H9 (cell line): ENCODE measurements around the gene NAPB. TPM values are rescaled to one million over a fixed set of nuclear protein-coding genes. Genes with fewer than 3 reads are reported as not detected.

Experiments
- DNase-seq: peaks from one replicate; pipeline ENCODE4 v3.0.0-alpha.2; 2017
- H2AFZ ChIP-seq: one replicate; pipeline ENCODE4 v1.6.1; 2013; ENCODE audit warnings: mild to moderate bottlenecking, low read length, control low read depth, moderate library complexity
- H2AK5ac ChIP-seq: 2 replicates; pipeline ENCODE4 v1.6.1; 2013; ENCODE audit warnings: low read length, control low read depth, mixed read lengths; ENCODE audit not compliant: insufficient read length
- H2BK120ac ChIP-seq: one replicate; pipeline ENCODE4 v1.6.1; 2013; ENCODE audit warnings: low read depth, mild to moderate bottlenecking, low read length, control low read depth, inconsistent platforms; ENCODE audit not compliant: poor library complexity, severe bottlenecking
- H2BK12ac ChIP-seq: 2 replicates; pipeline ENCODE4 v1.6.1; 2013; ENCODE audit warnings: low read length, control low read depth, mixed read lengths, low read depth; ENCODE audit not compliant: insufficient read length
- H2BK15ac ChIP-seq: 2 replicates; pipeline ENCODE4 v1.6.1; 2013; ENCODE audit warnings: low read depth, low read length, control low read depth
- H2BK20ac ChIP-seq: one replicate; pipeline ENCODE4 v1.6.1; 2013; ENCODE audit warnings: low read depth, mild to moderate bottlenecking, low read length, control low read depth, inconsistent platforms; ENCODE audit not compliant: poor library complexity, severe bottlenecking
- H2BK5ac ChIP-seq: 2 replicates; pipeline ENCODE4 v1.6.1; 2013; ENCODE audit warnings: low read length, control low read depth, mixed read lengths; ENCODE audit not compliant: insufficient read length
- H3K14ac ChIP-seq: 2 replicates; pipeline ENCODE4 v1.6.1; 2013; ENCODE audit warnings: low read length, control low read depth; ENCODE audit not compliant: insufficient read depth
- H3K18ac ChIP-seq: 2 replicates; pipeline ENCODE4 v1.6.1; 2013; ENCODE audit warnings: low read depth, mild to moderate bottlenecking, mixed read lengths, low read length, control low read depth; ENCODE audit not compliant: insufficient read length
- H3K23ac ChIP-seq: 2 replicates; pipeline ENCODE4 v1.6.1; 2013; ENCODE audit warnings: low read length, control low read depth, mixed read lengths, low read depth; ENCODE audit not compliant: insufficient read length
- H3K23me2 ChIP-seq: 2 replicates; pipeline ENCODE4 v1.6.1; 2013; ENCODE audit warnings: low read depth, mild to moderate bottlenecking, mixed read lengths, low read length, control low read depth; ENCODE audit not compliant: insufficient read length, poor library complexity, severe bottlenecking
- H3K27ac ChIP-seq: 2 replicates; pipeline ENCODE4 v1.5.1; 2013; ENCODE audit warnings: low read length, control low read depth, mixed read lengths, low read depth; ENCODE audit not compliant: insufficient read length
- H3K27me3 ChIP-seq: 2 replicates; pipeline ENCODE4 v1.6.1; 2013; ENCODE audit warnings: low read length, control low read depth, inconsistent platforms; ENCODE audit not compliant: insufficient read depth
- H3K4ac ChIP-seq: 2 replicates; pipeline ENCODE4 v1.6.1; 2013; ENCODE audit warnings: low read depth, mild to moderate bottlenecking, control low read depth, inconsistent platforms, low read length, moderate library complexity
- H3K4me1 ChIP-seq: 2 replicates; pipeline ENCODE4 v1.6.1; 2013; ENCODE audit warnings: low read length, control low read depth, inconsistent platforms; ENCODE audit not compliant: insufficient read depth
- H3K4me2 ChIP-seq: 2 replicates; pipeline ENCODE4 v1.6.1; 2013; ENCODE audit warnings: low read length, control low read depth, mixed read lengths; ENCODE audit not compliant: insufficient read length, insufficient read depth
- H3K56ac ChIP-seq: 2 replicates; pipeline ENCODE4 v1.6.1; 2013; ENCODE audit warnings: low read depth, mild to moderate bottlenecking, mixed read lengths, low read length, control low read depth; ENCODE audit not compliant: insufficient read length
- H3K79me1 ChIP-seq: 2 replicates; pipeline ENCODE4 v1.6.1; 2013; ENCODE audit warnings: low read depth, mild to moderate bottlenecking, moderate library complexity, low read length, control low read depth, inconsistent platforms; ENCODE audit not compliant: insufficient read depth, poor library complexity, severe bottlenecking
- H3K79me2 ChIP-seq: 2 replicates; pipeline ENCODE4 v1.6.1; 2013; ENCODE audit warnings: low read length, control low read depth, inconsistent platforms; ENCODE audit not compliant: insufficient read depth
- H3K9ac ChIP-seq: 2 replicates; pipeline ENCODE4 v1.6.1; 2013; ENCODE audit warnings: low read length, control low read depth, mixed read lengths; ENCODE audit not compliant: insufficient read length; ENCODE audit errors: extremely low read depth
- H3K9me3 ChIP-seq: one replicate; pipeline ENCODE4 v1.6.1; 2013; ENCODE audit warnings: low read depth, low read length, inconsistent platforms; ENCODE audit not compliant: control insufficient read depth
- H3T11ph ChIP-seq: one replicate; pipeline ENCODE4 v1.6.1; 2013; ENCODE audit warnings: mild to moderate bottlenecking, low read length, control low read depth, inconsistent platforms
- H4K20me1 ChIP-seq: one replicate; pipeline ENCODE4 v1.6.1; 2013; ENCODE audit not compliant: control insufficient read depth, insufficient read length, insufficient read depth
- H4K5ac ChIP-seq: 2 replicates; pipeline ENCODE4 v1.6.1; 2013; ENCODE audit warnings: low read depth, mild to moderate bottlenecking, mixed read lengths, low read length, control low read depth; ENCODE audit not compliant: insufficient read length
- H4K8ac ChIP-seq: replicated peaks from 2 replicates; pipeline ENCODE4 v1.6.1; 2013; ENCODE audit warnings: low read length, control low read depth, mixed read lengths, low read depth; ENCODE audit not compliant: insufficient read length
- H4K91ac ChIP-seq: 2 replicates; pipeline ENCODE4 v1.6.1; 2013; ENCODE audit warnings: low read depth, mild to moderate bottlenecking, moderate library complexity, mixed read lengths, low read length, control low read depth; ENCODE audit not compliant: insufficient read length
- H3K27ac Mint-ChIP-seq, 3 experiments: 2 replicates in 2 of 3; 3 replicates in 1 of 3; pipeline ENCODE4 v1.8.0; 2020 to 2021; ENCODE audit warnings: mixed read lengths in 3 of 3, mild to moderate bottlenecking in 1 of 3, moderate library complexity in 1 of 3
- H3K27me3 Mint-ChIP-seq: 2 replicates; pipeline ENCODE4 v1.8.0; 2021; ENCODE audit warnings: low read depth, mild to moderate bottlenecking, moderate library complexity, mixed read lengths
- H3K36me3 Mint-ChIP-seq, 3 experiments: 2 replicates in 2 of 3; 3 replicates in 1 of 3; pipeline ENCODE4 v1.8.0; 2020 to 2021; ENCODE audit warnings: low read depth in 3 of 3, mixed read lengths in 3 of 3; ENCODE audit not compliant: insufficient read depth in 1 of 3
- H3K4me1 Mint-ChIP-seq, 2 experiments: 2 replicates each; pipeline ENCODE4 v1.8.0; 2020; ENCODE audit warnings: mixed read lengths in 2 of 2
- H3K4me3 Mint-ChIP-seq, 2 experiments: 2 replicates in 1 of 2; 3 replicates in 1 of 2; pipeline ENCODE4 v1.8.0; 2020 to 2021; ENCODE audit warnings: mild to moderate bottlenecking in 2 of 2, mixed read lengths in 2 of 2, moderate library complexity in 1 of 2
- H3K9me3 Mint-ChIP-seq, 2 experiments: 2 replicates in 1 of 2; 3 replicates in 1 of 2; pipeline ENCODE4 v1.8.0; 2020; ENCODE audit warnings: mild to moderate bottlenecking in 2 of 2, mixed read lengths in 2 of 2, moderate library complexity in 1 of 2
- WGBS: extraction: QIAGEN DNeasy Blood & Tissue Kit; methylation state at CpG from one replicate; pipeline ENCODE4 v1.1.7; 2013; ENCODE audit warnings: missing lambda C conversion rate, low lambda C conversion rate, mixed read lengths; ENCODE audit not compliant: insufficient read length; ENCODE audit errors: extremely low coverage; 5-methylcytosine and 5-hydroxymethylcytosine counted together
- total RNA-seq: library from RNA; stranded (reverse); gene quantifications from 2 replicates; pipeline ENCODE4 v1.2.1, GENCODE V29; 2021
- TF ChIP-seq, protein P1 (sequence below): fragments of 200-600 bp; sonication (generic); conservative IDR thresholded peaks from 3 replicates; pipeline ENCODE4 v1.8.0; 2021; ENCODE audit warnings: antibody characterized with exemption, mild to moderate bottlenecking

NAPB gene
- total RNA-seq, 1 experiment from 2014 or later: 10.4 TPM

DNA sequence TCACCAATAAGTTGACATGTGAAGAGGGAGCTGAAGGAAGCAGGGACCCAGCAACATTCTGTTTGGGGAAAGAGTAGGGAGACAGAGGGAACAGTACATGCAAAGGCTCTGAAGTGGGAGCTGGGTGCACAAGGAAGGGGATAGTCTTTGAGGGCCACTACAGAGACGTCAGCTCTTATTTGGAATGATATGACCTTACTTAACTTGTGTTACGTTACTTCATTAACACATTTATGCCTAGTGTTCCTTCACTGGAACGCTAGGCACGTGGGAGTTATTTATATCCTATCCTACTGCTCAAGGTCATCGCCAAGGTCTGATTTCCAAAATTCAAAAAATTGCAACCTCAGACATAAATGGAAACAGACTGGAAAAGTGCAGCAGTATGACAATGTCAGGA lies 20.2 kb downstream of the NAPB start:
- Histone ChIP-seq H2BK15ac (no peak overlapping the region), H2AK5ac (no peak overlapping the region), H3K79me1 (peaks cover 5% of the 10 kb centered on the region), H3K18ac (no peak overlapping the region), H3K9me3 (no peaks in the 10 kb centered on the region), H2BK5ac (no peak overlapping the region), H3K23me2 (no peaks in the 10 kb centered on the region), H3K4me2 (no peak overlapping the region), H4K8ac (no peak overlapping the region), H3K4me1 (no peaks in the 10 kb centered on the region), H3K9ac (no peak overlapping the region), H3K79me2 (0 out of 2 replicates have a peak, but pooled peaks cover 2% of the 10 kb centered on the region), H2BK12ac (no peak overlapping the region), H2AFZ (no peak overlapping the region), H3K27ac (no peak overlapping the region), H4K5ac (no peak overlapping the region), H3K14ac (no peak overlapping the region), H4K91ac (no peak overlapping the region), H3K4ac (no peak overlapping the region), H2BK120ac (no peak overlapping the region), H3T11ph (no peak overlapping the region), H3K27me3 (no peaks in the 10 kb centered on the region), H3K56ac (no peak overlapping the region), H2BK20ac (no peak overlapping the region), H4K20me1 (no peaks in the 10 kb centered on the region), H3K23ac (no peak overlapping the region)
- Mint-ChIP-seq H3K4me3 (no peak overlapping the region), H3K36me3 (peaks cover 2 to 25% (median 18%) of the 10 kb centered on the region in 3 experiments; a peak in 6 of 7 replicates), H3K27ac (no peak overlapping the region; a peak in 1 of 7 replicates), H3K4me1 (peaks cover 4 to 11% of the 10 kb centered on the region in 2 experiments), H3K27me3 (no peaks in the 10 kb centered on the region), H3K9me3 (no peaks in the 10 kb centered on the region)
- no peak for DNase-seq
- no CpG with 5 or more reads among the region's 5 CpGs for WGBS
- TF ChIP-seq, protein P1, sequence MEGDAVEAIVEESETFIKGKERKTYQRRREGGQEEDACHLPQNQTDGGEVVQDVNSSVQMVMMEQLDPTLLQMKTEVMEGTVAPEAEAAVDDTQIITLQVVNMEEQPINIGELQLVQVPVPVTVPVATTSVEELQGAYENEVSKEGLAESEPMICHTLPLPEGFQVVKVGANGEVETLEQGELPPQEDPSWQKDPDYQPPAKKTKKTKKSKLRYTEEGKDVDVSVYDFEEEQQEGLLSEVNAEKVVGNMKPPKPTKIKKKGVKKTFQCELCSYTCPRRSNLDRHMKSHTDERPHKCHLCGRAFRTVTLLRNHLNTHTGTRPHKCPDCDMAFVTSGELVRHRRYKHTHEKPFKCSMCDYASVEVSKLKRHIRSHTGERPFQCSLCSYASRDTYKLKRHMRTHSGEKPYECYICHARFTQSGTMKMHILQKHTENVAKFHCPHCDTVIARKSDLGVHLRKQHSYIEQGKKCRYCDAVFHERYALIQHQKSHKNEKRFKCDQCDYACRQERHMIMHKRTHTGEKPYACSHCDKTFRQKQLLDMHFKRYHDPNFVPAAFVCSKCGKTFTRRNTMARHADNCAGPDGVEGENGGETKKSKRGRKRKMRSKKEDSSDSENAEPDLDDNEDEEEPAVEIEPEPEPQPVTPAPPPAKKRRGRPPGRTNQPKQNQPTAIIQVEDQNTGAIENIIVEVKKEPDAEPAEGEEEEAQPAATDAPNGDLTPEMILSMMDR: no peak
